ENCODE data around the gene UNC13B. TPM values are rescaled to one million over a fixed set of nuclear protein-coding genes. Genes with fewer than 3 reads are reported as not detected.
"Not testable (repeated sequence)": the region's sequence is repeated elsewhere in the genome, so short reads cannot be mapped to it uniquely, and the experiment has no call there.

UNC13B gene
- total RNA-seq, 1 donor from 2014 or later: 26.5 TPM

DNA sequence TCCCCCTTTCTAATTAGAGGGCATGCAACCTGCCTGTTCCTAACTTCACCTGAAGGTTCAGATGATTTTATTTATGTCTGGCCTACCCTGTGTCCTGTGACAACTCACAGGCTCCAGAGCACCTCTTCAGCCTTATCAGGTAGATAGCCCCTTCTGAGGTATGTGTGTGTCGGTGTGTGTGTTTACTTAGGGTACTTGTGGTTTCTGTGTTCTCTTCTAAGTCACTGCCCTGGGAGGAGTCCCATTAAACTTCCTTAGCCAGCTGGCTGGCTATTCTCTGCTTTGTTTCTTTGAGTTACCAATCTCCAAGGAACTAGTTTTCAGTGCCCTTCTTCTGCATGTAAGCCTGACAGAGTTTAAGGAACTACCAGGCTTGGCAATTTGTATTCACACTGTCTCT, 74.9 kb downstream of the UNC13B start:
- no peak for DNase-seq (ENCODE audit: low spot score in 2 of 2)
- Histone ChIP-seq H3K27ac (no peak overlapping the region), H3K36me3 (peaks cover 0 to 8% of the 10 kb centered on the region in 2 donors), H3K4me1 (no peaks in the 10 kb centered on the region), H3K9me3 (no peaks in the 10 kb centered on the region), H3K27me3 (no peaks in the 10 kb centered on the region), H3K4me3 (no peak overlapping the region)
- intact Hi-C loops (cut with DNase I): no loop called here
- TF ChIP-seq, protein P1, sequence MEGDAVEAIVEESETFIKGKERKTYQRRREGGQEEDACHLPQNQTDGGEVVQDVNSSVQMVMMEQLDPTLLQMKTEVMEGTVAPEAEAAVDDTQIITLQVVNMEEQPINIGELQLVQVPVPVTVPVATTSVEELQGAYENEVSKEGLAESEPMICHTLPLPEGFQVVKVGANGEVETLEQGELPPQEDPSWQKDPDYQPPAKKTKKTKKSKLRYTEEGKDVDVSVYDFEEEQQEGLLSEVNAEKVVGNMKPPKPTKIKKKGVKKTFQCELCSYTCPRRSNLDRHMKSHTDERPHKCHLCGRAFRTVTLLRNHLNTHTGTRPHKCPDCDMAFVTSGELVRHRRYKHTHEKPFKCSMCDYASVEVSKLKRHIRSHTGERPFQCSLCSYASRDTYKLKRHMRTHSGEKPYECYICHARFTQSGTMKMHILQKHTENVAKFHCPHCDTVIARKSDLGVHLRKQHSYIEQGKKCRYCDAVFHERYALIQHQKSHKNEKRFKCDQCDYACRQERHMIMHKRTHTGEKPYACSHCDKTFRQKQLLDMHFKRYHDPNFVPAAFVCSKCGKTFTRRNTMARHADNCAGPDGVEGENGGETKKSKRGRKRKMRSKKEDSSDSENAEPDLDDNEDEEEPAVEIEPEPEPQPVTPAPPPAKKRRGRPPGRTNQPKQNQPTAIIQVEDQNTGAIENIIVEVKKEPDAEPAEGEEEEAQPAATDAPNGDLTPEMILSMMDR (IDR thresholded peaks at IDR 0.05): no peak

DNA sequence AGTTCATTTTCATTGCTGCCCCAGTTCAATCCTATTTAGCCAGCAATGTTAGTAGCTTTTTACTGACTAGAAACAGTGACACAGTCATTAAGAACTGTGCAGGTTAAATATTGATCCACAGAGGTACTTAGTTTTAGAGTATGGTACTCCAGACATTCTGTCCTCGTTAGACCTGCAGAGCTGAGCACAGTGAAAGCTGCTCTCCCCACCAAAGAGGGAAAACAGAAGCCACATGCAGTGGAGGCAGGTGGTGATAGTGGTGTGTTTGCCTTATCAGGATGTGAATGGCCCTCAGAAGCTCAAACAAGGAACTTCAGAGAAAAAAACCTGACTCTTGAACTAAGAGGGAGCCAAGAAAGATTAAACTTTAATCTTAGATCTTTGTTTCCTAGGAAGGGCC, 75.5 kb downstream of the UNC13B start:
- no peak for DNase-seq (ENCODE audit: low spot score in 2 of 2)

DNA sequence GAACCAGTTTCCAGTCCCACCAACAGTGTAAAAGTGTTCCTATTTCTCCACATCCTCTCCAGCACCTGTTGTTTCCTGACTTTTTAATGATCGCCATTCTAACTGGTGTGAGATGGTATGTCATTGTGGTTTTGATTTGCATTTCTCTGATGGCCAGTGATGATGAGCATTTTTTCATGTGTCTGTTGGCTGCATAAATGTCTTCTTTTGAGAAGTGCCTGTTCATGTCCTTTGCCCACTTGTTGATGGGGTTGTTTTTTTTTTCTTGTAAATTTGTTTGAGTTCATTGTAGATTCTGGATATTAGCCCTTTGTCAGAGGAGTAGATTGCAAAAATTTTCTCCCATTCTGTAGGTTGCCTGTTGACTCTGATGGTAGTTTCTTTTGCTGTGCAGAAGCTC, 84.1 kb downstream of the UNC13B start:
- H3K27me3 ChIP-seq, H3K4me3 ChIP-seq: not testable (repeated sequence)

More for the DNA sequence above, 75.5 kb downstream of the UNC13B start:
- H3K9me3 ChIP-seq: no peaks in the 10 kb centered on the region
- H3K27me3 ChIP-seq: no peaks in the 10 kb centered on the region
- TF ChIP-seq, protein P1 (IDR thresholded peaks at IDR 0.05): no peak
- no peak overlapping the region for H3K27ac ChIP-seq
- no peaks in the 10 kb centered on the region for H3K4me1 ChIP-seq
- no peak overlapping the region for H3K4me3 ChIP-seq
- intact Hi-C loops (cut with DNase I): no loop called here
- H3K36me3 ChIP-seq: peaks cover 0 to 8% of the 10 kb centered on the region in 2 donors

DNA sequence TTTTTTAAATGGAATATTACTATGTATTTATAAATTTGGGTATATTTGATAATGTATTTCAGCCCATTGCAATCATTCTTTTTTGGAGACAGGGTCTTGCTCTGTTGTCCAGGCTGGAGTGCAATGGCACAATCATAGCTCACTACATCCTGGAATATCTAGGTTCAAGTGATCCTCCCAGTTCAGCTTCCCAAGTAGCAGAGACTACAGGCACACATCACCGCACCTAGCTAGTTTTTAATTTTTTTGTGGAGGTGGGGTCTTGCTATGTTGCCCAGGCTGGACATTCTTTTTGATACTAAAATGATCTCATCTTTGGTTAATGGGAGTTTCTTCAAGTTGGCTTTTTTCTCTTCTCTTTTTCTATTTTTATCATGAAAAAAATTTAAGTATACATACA, 91.3 kb downstream of the UNC13B start:
- no peak overlapping the region for H3K4me3 ChIP-seq
- H3K4me1 ChIP-seq: no peaks in the 10 kb centered on the region
- no peak overlapping the region for H3K27ac ChIP-seq
- no peaks in the 10 kb centered on the region for H3K9me3 ChIP-seq
- no peaks in the 10 kb centered on the region for H3K27me3 ChIP-seq
- no peaks in the 10 kb centered on the region for H3K36me3 ChIP-seq
- intact Hi-C loops (cut with DNase I): no loop called here
- no peak for DNase-seq (ENCODE audit: low spot score in 2 of 2)
- TF ChIP-seq, protein P1 (IDR thresholded peaks at IDR 0.05): no peak

More for the DNA sequence above, 84.1 kb downstream of the UNC13B start:
- H3K9me3 ChIP-seq; intact Hi-C loops (cut with DNase I); H3K4me1 ChIP-seq; DNase-seq (ENCODE audit: low spot score in 2 of 2); H3K27ac ChIP-seq: not testable (repeated sequence)
- H3K36me3 ChIP-seq: peaks cover 0 to 10% of the 10 kb centered on the region in 2 donors

DNA sequence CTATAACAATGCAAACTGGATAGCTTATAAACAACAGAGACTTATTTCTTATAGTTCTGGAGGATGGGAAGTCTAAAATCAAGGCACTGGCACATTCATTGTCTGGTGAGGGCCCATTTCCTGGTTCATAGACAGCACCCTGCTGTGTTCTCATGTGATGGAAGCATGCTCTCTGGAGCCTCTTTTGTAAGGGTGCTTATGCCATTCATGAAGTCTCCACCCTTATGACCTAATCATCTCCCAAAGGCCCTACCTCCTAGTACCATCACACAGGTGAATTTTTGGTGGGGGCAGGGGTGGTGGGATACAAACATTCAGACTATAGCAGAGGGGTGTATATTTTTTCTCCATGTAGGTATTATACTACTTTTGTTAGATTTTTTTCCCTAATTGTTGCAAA, 92.4 kb downstream of the UNC13B start:
- intact Hi-C loops (cut with DNase I): no loop called here
- TF ChIP-seq, protein P1 (IDR thresholded peaks at IDR 0.05): no peak
- H3K4me1 ChIP-seq: no peaks in the 10 kb centered on the region
- no peak for DNase-seq (ENCODE audit: low spot score in 2 of 2)
- no peak overlapping the region for H3K4me3 ChIP-seq
- no peaks in the 10 kb centered on the region for H3K36me3 ChIP-seq
- no peaks in the 10 kb centered on the region for H3K9me3 ChIP-seq
- no peaks in the 10 kb centered on the region for H3K27me3 ChIP-seq
- no peak overlapping the region for H3K27ac ChIP-seq

DNA sequence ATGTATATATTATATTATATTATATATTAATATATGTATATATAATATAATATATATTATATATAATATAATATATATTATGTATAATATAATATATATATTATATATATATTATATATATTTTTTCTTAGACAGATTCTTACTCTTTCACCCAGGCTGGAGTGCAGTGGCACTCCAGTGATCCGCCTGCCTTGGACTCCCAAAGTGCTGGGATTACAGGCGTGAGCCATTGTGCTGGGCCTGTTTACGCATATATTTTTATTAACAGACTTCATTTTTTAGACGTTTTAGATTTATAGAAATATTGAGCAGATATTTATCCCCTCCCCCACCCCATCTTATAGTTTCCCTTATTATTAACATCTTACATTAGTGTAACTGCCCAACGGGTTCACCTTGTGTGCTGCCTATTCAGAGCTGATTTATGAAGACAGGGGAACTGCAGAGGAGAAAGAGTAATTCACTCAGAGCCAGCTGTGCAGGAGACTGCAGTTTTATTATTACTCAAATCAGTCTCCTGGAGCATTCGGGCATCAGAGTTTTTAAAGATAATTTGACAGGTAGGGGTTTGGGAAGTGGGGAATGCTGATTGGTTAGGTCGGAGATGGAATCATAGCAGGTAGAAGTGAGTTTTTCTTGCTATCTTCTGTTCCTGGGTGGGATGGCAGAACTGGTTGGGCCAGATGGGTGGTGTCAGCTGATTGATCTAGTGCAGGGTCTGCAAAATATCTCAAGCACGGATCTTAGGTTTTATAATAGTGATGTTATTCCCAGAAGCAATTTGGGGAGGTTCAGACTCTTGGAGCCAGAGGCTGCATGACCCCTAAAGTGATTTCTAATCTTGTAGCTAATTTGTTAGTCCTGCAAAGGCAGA, 93.4 kb downstream of the UNC13B start:
- DNase-seq (ENCODE audit: low spot score in 2 of 2): no peak
- no peak overlapping the region for H3K4me3 ChIP-seq
- intact Hi-C loops (cut with DNase I): no loop called here
- H3K36me3 ChIP-seq: no peaks in the 10 kb centered on the region
- no peaks in the 10 kb centered on the region for H3K4me1 ChIP-seq
- no peaks in the 10 kb centered on the region for H3K9me3 ChIP-seq
- no peak overlapping the region for H3K27ac ChIP-seq
- H3K27me3 ChIP-seq: no peaks in the 10 kb centered on the region
- TF ChIP-seq, protein P1 (IDR thresholded peaks at IDR 0.05): no peak
